ENCODE measurements around the gene PGPEP1.
"Not testable (repeated sequence)": the region's sequence is repeated elsewhere in the genome, so short reads cannot be mapped to it uniquely, and the experiment has no call there.

The PGPEP1 gene

DNA sequence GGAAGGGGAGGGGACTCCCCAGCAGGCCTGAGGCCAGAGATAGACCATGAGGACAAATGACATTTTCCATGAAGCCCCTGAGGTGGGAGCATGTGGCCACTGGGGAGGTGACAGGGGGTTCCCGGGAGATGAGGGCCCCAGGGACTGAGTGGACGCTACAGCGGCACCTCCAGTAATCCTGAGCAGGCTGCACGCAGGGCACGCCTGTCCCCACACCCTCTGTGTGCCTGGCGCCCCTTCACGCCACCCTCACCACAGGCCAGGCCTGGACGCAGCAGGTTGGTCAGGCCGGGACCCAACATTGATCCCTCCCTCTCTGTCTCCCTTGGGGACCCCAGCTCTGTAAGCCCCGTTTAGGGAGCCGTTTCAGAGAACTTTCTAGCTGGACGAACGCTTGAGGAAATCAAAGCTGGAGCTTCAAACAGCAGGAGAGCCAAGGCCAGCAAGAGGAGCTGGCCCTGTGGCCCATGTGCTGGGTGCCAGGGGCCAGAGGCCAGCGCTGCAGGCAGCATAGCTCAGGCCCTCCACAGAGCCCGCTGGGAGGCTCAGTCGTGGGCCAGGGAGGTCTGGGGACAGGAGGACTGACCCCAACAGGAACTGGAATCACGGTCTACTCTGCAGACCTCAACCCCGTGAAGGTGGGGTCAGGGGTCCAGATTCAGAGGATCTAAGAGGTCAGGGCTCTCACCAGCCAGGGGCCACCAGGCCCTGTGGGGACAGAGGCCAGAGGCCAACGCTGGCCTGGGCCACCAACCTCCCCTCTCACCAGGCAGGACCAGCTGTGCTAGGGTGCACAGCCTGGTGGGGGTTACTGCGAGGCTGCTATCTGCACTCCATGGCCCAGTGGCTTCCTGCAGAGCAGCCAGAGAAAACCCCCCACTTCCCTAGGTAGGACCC lies 32.1 kb upstream of the PGPEP1 start:
- no peak for DNase-seq (ENCODE audit: low spot score)

DNA sequence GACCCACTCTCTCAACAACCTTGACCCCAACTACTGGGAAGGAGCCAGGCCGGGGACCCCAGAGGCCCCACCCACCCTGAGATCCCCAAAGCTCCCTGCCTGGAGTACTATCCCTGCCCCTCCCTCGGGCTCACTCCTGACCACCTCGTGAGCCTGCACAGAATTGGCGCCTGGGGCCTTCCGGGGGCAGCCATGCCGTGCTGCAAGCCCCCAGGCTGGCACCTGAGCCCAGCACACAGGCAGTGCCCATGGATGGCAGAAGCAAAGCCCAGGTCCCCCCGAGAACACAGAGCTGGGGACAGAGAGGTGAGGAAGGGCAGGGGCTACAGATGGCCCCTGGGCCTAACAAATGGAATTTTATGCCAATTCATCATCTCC lies 31.5 kb upstream of the PGPEP1 start:
- no peak for DNase-seq (ENCODE audit: low spot score)

- DNase-seq (ENCODE audit: low spot score), result no peak
Observed at GRCh38 chr19:18309525-18310064, 30.8 kb upstream of the PGPEP1 start.

GRCh38 chr19:18310118-18310909 lies 30.1 kb upstream of the PGPEP1 start:
- DNase-seq (ENCODE audit: low spot score), result no peak

DNA sequence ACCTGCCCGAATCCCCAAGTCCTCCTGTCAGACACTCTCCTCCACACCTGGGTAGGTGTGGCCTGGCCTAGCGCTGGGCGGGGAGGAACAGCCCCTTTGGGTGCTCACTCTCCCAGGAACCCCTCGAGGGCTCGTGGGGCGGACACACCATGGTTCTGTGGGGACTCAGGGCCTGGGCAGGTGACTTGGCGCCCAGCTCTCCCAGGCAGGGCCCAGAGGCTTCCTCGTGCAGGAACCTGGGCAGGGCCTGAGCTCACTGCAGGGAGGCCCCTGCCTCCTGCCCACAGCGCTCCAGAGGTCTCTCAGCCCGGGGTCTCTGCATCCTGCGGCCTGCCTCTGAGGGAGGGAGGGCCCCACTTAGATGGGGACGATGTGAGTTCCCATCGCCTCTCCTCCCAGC lies 29.4 kb upstream of the PGPEP1 start:
- DNase-seq (ENCODE audit: low spot score), result no peak

- DNase-seq (ENCODE audit: low spot score), result no peak
Observed at GRCh38 chr19:18311502-18312091, 28.8 kb upstream of the PGPEP1 start.

- DNase-seq (ENCODE audit: low spot score), result no peak
Observed at GRCh38 chr19:18312092-18312534, 28.3 kb upstream of the PGPEP1 start.

- DNase-seq (ENCODE audit: low spot score), result no peak
Observed at GRCh38 chr19:18313398-18313797, 27.0 kb upstream of the PGPEP1 start.

GRCh38 chr19:18317961-18318800 lies 22.2 kb upstream of the PGPEP1 start:
- peak; percentile 40 for DNase-seq (ENCODE audit: low spot score)

DNA sequence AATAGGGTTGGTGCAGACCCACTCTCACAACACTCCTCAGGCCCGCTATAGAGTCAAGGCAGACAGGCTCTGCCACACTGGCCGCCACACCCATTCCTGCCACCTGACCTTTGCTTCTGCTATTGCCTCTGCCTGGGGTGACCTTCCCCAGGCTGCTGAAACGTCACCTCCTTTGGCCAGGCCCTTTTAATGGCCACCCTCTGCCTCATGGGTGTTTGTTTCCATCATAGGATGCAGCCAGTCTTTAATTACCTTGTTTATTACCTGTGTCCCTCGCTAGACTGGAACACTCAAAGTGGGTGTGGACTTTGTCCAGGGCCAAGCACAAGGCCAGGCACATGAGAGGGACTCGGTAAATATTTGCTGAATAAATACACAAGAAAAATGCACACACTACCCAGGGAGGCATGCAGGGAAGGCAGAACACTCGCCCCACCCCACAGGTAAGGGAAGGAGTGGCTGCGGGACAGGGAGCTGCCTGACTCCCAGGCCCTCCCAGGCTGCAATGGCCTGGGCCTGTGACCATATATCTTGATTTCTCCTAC lies 20.7 kb upstream of the PGPEP1 start:
- DNase-seq (ENCODE audit: low spot score), result no peak

GRCh38 chr19:18320865-18321733 lies 19.3 kb upstream of the PGPEP1 start:
- DNase-seq (ENCODE audit: low spot score), result no peak

DNA sequence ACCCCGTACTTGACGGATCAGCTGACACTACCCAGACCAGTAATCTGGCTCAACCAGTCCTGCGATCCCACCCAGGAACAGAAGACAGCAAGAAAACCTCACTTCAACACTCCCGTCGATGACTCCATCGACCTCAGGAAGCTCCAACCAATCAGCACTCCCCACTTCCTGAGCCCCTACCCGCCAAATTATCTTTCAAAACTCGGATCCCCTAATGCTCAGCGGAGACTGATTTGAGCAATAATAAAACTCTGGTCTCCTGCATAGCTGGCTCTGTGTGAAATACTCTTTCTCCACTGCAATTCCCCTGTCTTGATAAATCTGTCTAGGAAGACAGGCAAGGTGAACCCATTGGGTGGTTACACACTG lies 18.7 kb upstream of the PGPEP1 start:
- no peak for DNase-seq (ENCODE audit: low spot score)

- DNase-seq (ENCODE audit: low spot score), result no peak
Observed at GRCh38 chr19:18322318-18322758, 18.1 kb upstream of the PGPEP1 start.

- peak; percentile 97 for DNase-seq (ENCODE audit: low spot score)
Observed at GRCh38 chr19:18322759-18323460, 17.5 kb upstream of the PGPEP1 start, which contains the start of gene LSM4. Gene LSM4, minus strand, starts transcription at chr19:18323076. Its CDS starts 56 bp downstream, at chr19:18323020.

GRCh38 chr19:18324373-18324731 lies 16.0 kb upstream of the PGPEP1 start:
- not testable (repeated sequence) for DNase-seq (ENCODE audit: low spot score)

DNA sequence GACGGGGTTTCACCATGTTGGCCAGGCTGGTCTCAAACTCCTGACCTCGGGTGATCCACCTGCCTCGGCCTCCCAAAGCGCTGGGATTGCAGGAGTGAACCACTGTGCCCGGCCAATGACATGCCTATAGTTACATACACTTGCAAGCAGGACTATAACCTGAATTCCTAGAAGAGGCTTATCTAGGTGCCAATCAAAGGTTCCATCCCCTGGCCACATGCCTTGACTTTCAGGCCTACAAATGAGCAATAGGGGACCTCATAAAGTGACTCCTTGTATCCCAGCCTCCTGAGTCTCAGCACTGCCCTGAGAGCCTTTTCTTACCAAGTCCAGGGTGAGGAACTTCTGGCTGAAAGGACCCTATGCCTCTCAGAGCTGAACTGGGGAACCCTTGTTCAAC lies 13.6 kb upstream of the PGPEP1 start:
- no peak for DNase-seq (ENCODE audit: low spot score)

DNA sequence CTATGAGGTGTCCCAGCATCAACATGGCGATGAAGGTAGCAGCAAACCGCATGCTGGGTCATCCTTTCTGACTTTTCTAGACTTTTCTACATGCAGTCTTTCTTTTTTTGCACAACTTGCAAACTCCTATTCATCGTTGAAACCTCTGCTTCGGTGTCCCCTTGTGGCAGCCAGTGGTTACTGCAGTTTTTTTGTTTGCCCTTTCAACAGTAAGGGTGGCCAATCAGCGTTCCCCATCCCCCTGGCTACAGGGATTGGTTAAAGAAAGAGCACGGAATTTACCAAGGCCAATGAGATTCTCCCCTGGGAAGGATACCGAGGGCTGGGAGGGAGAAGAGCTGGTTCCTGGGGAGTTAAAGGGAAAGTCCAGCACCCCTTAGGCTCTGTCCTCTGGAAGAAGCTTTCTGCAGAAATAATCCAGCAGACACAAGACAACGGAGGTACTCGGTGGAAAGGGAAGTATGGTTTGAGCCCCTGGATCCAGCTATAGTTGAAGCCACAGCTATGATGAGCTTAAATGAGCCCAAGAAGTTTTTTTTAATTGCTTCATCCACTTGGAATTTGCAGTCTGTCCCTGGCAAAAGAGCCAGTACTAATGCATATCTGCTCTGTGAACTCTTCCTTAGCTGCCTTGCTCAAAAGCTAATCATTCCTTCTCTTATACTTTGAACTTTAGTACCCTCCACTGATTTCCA lies 11.9 kb upstream of the PGPEP1 start:
- DNase-seq (ENCODE audit: low spot score), result peak; percentile 98

- DNase-seq (ENCODE audit: low spot score), result no peak
Observed at GRCh38 chr19:18329035-18329376, 11.4 kb upstream of the PGPEP1 start.

DNA sequence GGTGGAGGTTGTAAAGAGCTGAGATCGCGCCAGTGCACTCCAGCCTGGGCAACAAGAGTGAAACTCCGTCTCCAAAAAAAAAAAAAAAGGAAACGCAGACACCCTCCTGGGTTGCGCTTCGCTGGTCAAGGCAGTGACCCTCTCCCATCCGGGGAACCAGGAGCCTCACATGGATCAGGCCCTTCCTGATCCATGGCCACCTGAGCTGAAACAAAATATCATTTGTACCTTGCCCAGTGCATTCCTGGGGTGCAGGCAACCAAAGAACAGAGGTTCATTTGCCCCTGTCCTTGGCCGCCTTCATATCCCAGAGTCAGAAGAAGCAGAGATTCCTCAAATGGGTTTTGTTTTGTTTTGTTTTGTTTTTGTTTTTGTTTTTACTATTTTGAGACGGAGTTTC lies 9.5 kb upstream of the PGPEP1 start:
- DNase-seq (ENCODE audit: low spot score), result no peak
